DMS114 treated with DMSO at 0.1 percent for 48 hours (cell line): Measurements from ENCODE around the gene HSPA1L.
"Not testable (repeated sequence)": the region's sequence is repeated elsewhere in the genome, so short reads cannot be mapped to it uniquely, and the experiment has no call there.

Source experiments
- DNase-seq: peaks from one replicate; lab custom pipeline; 2025; ENCODE audit not compliant: unreplicated experiment; lab: John Stamatoyannopoulos, UW

Gene HSPA1L

DNA sequence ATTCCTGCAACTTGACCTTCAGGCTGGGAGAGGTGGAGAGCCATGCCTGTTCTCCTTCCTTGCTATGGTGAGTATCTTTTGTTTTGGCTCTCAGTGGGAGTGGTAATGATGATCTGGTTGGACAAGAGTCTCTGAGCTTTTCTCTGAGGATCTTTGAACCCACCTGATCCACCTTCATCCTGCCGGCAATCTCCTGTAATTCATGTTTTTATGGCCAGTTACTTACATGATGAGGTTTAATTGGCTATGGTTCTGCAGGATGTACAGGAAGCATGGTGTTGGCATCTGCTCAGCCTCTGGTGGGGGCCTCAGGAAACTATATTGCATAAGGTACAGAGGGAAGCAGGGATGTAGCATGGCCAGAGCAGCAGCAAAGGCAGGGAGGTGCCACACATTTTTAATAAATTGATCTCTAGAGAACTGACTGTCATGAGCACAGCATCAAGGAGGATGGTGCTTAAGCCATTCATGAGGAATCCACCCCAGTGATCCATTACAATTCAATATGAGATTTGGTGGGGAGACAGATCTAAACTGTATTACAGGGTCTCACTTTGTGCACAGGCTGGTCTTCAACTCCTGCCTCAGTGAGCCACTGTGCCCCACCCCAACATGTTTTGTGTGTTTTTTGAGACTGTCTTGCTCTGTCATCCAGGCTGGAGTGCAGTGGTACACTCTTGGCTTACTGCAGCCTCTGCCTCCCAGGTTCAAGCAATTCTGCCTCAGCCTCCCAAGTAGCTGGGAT is 22.5 kb upstream of the HSPA1L start:
- no peak for DNase-seq

DNA sequence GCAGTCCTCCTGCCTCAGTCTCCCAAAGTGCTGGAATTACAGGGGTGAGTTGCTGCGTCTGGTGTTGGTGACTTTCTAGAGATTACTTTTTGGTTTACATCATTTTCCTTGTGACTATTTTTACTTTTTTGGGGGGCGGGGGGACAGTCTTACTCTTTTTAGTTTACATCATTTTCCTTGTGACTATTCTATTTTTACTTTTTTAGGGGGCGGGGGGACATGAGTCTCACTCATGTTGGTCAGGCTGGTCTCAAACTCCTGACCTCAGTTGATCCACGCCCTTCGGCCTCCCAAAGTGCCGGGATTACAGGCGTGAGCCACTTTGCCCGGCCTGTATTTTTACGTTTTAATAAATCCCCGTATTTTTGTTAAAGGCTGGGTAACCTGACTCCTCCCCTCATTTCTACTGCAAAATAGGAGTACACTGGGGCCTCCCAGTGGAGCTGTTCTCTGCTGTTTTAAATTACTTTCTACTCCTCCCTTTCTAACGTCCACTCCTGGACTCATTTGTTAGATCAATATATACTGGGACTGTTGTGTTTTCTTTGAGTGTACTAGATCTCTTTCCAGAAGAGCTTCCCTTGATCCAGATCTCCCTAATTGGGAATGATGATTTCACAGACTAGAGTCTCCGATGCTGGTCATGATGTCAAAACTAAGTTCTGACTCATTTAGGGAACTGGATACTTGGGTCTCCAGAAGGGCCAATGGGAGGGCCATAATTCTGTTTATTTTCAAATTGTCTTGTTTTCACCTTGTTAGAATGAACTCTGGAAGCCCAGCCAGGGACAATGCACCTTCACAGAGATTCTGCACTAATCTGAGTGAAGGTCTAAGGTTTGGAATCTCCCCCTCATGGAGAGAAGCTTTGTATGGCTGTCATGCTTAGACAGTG is 21.6 kb upstream of the HSPA1L start:
- no peak for DNase-seq

DNA sequence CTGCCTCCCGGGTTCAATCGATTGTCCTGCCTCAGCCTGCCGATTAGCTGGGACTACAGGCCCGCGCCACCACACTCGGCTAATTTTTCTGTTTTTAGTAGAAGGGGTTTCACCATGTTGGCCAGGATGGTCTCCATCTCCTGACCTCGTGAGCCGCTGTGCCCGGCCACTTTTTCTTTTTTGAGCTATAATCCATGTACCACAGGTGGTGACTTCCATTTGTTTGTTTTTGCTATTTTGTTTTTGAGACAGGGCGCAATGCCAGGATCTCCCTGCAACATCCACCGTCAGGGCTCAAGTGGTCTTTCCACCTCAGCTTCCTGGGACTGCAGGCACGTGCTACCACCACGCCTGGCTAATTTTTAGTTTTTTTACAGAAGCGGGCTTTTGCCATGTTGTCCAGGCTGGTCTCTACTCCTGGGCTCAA is 21.0 kb upstream of the HSPA1L start:
- no peak for DNase-seq

DNA sequence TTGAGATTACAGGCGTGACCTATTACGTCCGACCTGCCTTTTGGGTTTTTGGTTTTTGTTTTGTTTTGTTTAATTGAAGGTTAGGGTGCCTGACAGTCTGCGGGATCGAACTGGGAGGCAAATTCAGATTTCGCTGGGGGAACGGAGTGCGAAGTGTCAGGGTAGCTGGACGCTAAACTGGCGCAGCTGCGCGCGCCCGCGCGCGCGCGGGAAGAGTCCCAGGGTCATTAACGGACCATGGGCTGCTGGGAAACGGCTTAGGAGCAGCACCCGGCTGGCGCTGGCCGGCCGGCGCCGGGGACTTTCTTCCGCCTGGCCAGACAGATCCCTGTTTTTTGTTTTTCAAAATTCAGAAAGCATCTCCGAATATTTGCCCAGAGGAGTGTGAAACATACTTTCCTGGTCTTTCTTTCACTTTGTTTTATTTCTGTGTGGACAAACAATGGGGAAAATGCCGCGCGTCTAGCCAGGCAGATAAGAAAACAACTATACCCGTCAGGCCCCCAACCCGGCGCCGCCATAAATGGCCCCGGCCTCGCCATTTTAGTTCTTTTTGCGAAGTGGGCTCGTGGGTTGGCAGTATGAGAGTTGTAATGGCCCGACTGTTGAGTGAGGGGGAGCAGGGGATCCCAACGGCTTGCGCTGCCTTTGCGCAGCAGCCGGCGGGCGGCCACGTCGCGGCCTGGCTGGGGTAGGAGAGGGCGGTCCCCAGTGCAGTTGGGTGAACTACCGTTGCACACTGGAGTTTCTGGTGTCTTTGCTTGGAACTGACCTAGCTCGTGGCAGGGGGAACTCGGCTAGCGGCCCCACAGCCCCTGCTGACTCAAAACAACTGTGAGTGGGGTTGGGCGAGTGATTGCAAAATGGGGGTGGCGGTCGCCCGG is 19.5 kb upstream of the HSPA1L start:
- peak; percentile 90 for DNase-seq

DNA sequence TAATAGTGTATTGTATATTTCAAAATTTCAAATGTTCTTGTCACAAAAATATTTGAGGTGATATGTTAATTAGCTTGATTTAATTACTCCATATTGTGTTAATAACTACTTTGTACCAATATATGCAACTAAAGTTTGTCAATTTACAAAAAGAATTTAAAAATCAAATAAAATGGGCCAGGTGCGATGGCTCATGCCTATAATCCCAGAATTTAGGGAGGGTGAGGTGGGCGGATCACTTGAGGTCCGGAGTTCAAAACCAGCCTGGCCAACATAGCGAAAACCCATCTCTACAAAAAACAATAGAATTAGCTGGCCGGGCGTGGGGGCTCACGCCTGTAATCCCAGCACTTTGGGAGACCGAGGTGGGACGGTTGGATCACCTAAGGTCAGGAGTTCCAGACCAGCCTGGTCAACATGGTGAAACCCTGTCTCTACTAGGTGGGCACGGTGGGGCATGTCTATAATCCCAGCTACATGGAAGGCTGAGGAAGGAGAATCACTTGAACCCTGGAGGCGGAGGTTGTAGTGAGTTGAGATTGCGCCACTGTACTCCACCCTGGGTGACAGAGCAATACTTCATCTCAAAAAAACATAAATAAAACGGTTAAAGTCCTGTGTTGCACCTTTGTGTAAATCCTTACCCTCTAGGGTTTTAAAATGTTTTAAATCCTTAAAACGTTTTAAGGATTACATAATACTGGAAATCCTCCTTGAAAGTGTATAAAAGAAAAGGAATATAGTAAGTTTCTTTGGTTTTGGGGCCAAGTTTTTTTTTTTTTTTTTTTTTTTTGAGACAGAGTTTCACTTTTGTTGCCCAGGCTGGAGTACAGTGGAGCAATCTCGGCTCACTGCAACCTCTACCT is 16.5 kb upstream of the HSPA1L start:
- DNase-seq: no peak

DNA sequence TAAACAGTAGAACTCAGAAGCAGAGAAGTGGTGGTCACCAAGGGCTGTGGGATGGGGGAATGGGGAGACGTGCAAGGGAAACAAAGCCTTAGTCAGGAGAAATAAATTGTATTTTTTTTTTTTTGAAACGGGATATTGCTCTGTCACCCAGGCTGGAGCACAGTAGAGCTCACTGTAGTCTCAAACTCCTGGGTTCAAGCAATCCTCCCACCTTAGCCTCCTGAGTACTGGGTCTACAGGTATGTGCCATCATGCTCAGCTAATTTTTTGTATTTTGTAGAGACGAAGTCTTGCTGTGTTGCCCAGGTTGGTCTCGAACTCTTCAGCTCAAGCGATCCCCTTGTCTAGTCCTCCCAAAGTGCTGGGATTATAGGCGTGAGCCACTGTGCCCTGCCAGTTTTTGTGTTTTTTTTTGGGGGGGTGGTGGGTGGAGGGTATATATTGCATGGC is 15.8 kb upstream of the HSPA1L start:
- DNase-seq: no peak

DNA sequence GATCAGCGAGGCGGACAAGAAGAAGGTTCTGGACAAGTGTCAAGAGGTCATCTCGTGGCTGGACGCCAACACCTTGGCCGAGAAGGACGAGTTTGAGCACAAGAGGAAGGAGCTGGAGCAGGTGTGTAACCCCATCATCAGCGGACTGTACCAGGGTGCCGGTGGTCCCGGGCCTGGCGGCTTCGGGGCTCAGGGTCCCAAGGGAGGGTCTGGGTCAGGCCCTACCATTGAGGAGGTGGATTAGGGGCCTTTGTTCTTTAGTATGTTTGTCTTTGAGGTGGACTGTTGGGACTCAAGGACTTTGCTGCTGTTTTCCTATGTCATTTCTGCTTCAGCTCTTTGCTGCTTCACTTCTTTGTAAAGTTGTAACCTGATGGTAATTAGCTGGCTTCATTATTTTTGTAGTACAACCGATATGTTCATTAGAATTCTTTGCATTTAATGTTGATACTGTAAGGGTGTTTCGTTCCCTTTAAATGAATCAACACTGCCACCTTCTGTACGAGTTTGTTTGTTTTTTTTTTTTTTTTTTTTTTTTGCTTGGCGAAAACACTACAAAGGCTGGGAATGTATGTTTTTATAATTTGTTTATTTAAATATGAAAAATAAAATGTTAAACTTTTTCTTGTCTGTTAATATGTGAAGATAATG is 14.7 kb upstream of the HSPA1L start:
- DNase-seq: peak; percentile 71

DNA sequence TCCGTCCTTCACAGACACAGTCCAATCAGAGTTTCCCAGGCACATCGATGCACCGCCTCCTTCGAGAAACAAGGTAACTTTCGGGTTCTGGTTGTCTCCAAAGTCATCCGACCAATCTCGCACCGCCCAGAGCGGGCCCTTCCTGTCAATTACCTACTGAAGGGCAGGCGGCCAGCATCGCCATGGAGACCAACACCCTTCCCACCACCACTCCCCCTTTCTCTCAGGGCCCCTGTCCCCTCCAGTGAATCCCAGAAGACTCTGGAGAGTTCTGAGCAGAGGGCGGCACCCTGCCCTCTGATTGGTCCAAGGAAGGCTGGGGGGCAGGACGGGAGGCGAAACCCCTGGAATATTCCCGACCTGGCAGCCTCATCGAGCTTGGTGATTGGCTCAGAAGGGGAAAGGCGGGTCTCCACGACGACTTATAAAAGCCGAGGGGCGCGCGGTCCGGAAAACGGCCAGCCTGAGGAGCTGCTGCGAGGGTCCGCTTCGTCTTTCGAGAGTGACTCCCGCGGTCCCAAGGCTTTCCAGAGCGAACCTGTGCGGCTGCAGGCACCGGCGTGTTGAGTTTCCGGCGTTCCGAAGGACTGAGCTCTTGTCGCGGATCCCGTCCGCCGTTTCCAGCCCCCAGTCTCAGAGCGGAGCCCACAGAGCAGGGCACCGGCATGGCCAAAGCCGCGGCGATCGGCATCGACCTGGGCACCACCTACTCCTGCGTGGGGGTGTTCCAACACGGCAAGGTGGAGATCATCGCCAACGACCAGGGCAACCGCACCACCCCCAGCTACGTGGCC is 12.4 kb upstream of the HSPA1L start, which contains the start of gene HSPA1B:
TSS of gene HSPA1B (plus strand) at position 453 of the 794 bp plus-strand sequence. CDS start at position 666, 213 bp downstream.
- peak; percentile 89 for DNase-seq

DNA sequence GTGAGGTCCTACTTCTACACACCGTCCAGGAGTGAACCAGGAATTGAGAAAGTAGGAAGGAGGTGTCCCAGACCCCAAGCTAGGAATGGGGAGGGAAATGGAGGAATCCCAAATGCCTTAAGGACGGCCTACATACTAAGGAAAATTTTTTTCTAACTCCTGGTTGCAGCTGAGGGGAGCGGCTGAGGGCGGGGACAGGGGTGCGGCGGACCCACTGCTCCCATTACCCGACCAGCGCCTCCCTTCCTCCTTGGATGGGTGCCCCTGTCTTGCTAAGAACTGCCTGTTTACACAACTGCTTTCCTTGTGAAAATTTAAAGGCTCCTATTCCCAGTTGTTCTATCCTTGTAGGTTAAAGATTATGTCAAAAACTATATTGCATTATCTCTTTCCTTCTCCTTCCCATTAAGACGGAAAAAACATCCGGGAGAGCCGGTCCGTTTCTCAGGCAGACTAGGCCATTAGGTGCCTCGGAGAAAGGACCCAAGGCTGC is 11.8 kb upstream of the HSPA1L start:
- no peak for DNase-seq

DNA sequence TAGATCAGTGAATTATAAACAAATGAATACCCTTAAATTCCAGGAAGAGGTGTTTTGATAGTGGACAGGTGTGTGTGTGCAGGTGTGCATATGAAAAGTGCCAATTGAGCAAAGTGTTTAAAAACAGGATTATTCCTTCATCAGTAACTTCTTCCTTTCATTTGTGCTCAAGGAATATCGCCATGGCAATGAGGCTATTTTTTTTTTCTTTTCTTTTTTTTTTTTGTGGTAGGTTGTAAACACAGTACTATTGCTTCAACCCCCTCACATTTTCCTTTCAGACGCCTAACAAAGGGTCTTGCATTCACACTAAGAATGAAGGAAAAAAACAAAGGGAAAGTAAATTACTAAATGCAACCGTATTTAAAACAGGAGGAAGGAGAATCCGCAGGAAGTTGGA is 10.5 kb upstream of the HSPA1L start:
- no peak for DNase-seq

DNA sequence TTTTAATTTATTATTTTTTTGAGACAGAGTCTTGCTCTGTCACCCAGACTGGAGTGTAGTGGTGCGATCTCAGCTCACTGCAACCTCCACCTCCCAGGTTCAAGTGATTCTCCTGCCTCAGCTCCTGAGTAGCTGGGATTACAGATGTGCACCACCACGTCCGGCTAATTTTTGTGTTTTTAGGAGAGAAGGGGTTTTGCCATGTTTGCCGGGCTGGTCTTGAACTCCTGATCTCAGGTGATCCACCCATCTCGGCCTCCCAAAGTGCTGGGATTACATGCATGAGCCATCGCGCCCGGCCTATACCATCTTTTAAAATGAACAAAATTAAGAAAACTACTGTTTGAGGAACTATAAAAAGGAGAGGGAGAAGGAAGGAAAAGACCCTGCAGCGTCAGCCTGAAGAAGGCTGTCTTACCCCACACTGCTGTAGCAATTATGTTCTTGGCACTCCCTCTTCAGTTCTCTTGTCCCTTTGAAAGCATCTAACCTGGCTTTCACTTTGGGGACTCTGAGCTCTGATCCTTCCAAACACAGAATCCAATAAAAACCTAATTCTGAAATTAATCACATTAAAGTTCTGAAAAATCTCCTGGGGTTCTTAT is 8.6 kb upstream of the HSPA1L start:
- DNase-seq: not testable (repeated sequence)

DNA sequence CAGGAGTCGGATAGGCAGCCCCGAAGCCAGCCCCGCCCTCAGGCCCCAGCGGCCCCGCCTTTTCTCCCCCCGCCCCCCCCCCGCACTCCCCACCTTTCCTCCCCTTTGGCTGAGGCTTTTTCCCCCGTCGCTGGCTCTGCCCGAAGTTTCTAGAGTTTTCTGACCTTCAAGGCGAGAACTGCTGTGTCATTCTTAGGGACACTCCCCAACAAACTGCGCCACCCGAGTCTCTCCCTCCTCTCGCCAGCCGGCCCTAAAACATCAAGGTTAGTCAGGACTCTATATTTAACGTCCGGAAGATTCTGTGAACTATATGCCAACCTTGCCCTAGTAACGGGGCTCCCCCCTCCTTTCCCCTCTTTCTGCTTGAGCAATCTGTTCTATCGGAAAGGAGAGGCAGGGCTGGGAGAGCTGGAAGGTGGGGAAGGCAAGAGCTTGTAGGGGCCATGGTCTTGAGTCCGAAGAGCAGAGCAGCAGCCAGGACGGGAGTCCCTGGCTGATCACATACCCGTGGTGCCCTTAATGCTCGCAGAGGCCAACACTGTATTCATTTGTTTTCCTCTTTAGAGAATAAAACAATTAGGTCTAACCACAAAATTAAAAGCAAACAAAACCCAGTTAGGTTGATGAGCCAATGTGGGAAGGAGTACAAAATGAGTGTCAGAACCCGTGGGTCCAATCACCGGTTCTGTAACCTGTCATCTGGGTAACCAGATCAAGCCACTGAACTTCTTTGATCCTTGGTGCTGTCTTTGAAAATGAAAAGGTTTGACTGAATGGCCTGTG is 7.1 kb upstream of the HSPA1L start:
- peak; percentile 65 for DNase-seq

DNA sequence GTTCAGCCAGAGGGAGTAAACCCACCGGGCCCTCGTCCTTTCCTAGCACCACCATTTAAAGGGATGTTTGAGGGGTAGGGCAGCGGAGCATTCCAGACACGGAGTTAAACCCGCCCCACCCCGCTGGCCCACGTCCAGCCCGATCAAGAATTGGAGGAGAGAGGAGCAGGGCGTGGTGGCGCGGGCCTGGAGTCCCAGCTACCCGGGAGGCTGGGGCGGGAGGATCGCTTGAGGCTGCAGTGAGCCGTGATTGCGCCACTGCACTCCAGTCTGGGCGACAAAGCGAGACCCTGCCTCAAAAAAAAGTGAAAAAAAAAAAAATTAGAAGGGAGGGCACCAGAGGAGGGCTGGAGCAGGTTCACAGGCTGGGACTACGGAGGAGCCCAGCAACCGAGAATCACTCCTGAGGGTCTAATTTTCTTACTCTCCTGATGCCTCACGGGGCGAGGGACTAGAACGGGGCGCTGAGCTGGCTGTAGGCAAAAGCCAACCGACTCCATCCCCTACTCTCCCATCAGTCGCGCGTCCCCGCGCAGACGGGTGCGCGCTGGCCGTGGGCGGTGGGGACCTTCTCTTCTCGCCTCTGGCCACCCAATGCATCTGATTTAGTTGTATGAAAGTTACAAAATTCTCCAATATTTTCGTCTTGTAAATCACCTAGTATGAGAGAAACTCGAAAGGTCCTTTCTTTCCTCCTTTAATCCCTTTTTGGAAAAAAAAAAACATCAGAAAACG is 6.4 kb upstream of the HSPA1L start:
- peak; percentile 65 for DNase-seq

DNA sequence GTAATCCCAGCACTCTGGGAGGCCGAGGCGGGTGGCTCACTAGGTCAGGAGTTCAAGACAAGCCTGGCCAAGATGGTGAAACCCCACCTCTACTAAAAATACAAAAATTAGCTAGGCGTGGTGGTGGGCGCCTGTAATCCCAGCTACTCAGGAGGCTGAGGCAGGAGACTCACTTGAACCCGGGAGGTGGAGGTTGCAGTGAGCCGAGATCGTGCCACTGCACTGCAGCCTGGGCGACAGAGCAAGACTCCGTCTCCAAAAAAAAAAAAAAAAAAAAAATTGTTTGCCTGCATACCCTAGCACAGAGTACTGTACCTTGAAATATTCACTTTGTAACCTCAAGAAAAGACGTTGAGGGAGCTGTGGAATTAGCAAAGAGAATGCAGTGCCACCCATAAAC is 5.3 kb upstream of the HSPA1L start:
- DNase-seq: not testable (repeated sequence)

DNA sequence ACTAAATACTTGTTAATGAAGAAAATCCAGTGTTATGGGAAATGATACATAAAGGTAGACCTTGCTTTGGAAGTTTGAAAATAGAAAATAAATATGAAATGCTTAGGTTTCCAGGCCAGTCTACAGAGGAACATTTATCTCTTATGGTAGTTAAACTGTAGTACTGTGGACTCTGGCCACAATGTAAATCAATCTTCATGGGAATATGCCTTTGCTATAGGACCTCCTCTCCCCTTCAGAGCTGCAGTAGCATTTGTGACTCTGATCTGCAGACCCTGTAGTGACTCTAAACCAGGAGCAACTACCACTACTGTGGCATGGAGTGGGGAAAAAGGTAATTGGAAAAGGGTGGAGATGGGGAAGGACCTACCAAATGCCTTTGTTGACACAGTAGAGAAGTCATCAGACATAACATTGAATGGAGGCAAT is 4.8 kb upstream of the HSPA1L start:
- DNase-seq: no peak

DNA sequence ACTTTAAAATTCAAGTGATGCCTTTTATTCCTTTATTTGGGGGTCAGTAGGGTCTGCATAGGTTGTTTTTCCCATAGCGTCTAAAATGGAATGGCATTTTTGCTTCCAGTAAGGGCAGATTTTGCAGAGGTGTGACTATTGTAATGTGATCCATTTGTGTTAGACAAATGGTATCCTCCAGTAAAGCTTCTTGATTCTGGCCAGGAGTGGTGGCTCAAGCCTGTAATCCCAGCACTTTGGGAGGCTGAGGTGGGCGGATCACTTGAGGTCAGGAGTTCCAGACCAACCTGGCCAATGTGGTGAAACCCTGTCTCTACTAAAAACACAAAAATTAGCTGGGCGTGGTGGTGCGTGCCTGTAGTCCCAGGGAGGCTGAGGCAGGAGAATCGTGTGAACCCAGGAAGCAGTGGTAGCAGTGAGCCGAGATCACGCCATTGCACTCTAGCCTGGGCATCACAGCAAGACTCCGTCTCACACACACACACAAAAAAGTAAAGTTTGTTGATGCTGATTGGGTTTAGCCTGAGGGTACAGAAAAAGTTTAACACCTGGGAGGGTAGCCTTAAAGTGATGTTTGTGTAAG is 2.9 kb upstream of the HSPA1L start:
- DNase-seq: not testable (repeated sequence)
